IMR-90 (cell line): ENCODE results near the gene FMN1. TPM values are rescaled to one million over a fixed set of nuclear protein-coding genes. Genes with fewer than 3 reads are reported as not detected.

Experiments
- ATAC-seq: fragments of 200-7000 bp; cut with Tn5 transposase; 2 replicates; pipeline ENCODE4 v1.9.1; 2020; ENCODE audit warnings: low read depth, mild to moderate bottlenecking, moderate library complexity
- BruUV-seq: library from RNA; stranded (reverse); fragments of 400-500 nt; replicated peaks from 2 replicates; lab custom pipeline; 2021; lab: Mats Ljungman, UMichigan
- CTCF ChIA-PET: fragments of 300-600 bp; formaldehyde crosslinking; extraction: SDS; loops from one replicate; lab custom pipeline; 2021; ENCODE audit warnings: antibody characterized with exemption; lab: Yijun Ruan, JAX
- POLR2A ChIA-PET: fragments of 300-600 bp; sonication (Branson Sonifier 250); formaldehyde crosslinking; loops from one replicate; lab custom pipeline; 2022; ENCODE audit warnings: antibody characterized with exemption; ENCODE audit not compliant: unreplicated experiment; lab: Charles Lee
- DNase-seq: peaks from one replicate; pipeline ENCODE4 v3.0.0; 2013
- H2AFZ ChIP-seq: replicated peaks from 2 replicates; pipeline ENCODE3; 2013; ENCODE audit warnings: low read length, mild to moderate bottlenecking; ENCODE audit not compliant: poor library complexity
- H2AK5ac ChIP-seq: 2 replicates; pipeline ENCODE4 v1.6.1; 2013; ENCODE audit warnings: low read depth, low read length, inconsistent platforms
- H2AK9ac ChIP-seq: replicated peaks from 2 replicates; pipeline ENCODE3; 2013; ENCODE audit warnings: mild to moderate bottlenecking, low read depth, low read length, moderate library complexity; ENCODE audit not compliant: poor library complexity
- H2BK120ac ChIP-seq: 2 replicates; pipeline ENCODE4 v1.6.1; 2013; ENCODE audit warnings: low read depth, low read length, inconsistent platforms
- H2BK15ac ChIP-seq: 3 replicates; pipeline ENCODE4 v1.6.1; 2013; ENCODE audit warnings: low read depth, low read length, inconsistent platforms
- H2BK20ac ChIP-seq: 2 replicates; pipeline ENCODE4 v1.6.1; 2013; ENCODE audit warnings: low read depth, mild to moderate bottlenecking, inconsistent platforms, low read length, moderate library complexity
- H2BK5ac ChIP-seq: 2 replicates; pipeline ENCODE4 v1.6.1; 2013; ENCODE audit warnings: mild to moderate bottlenecking, low read depth, low read length, inconsistent platforms; ENCODE audit not compliant: poor library complexity, severe bottlenecking
- H3K14ac ChIP-seq: replicated peaks from 2 replicates; pipeline ENCODE4 v1.6.1; 2013; ENCODE audit warnings: low read depth, low read length, inconsistent platforms
- H3K18ac ChIP-seq: 2 replicates; pipeline ENCODE4 v1.6.1; 2013; ENCODE audit warnings: low read depth, low read length, control low read depth
- H3K23ac ChIP-seq: 2 replicates; pipeline ENCODE4 v1.6.1; 2013; ENCODE audit warnings: low read depth, low read length, inconsistent platforms
- H3K27ac ChIP-seq: 2 replicates; pipeline ENCODE4 v1.5.1; 2013; ENCODE audit warnings: mild to moderate bottlenecking, control low read depth, low read length; ENCODE audit not compliant: insufficient read depth
- H3K27me3 ChIP-seq: 2 replicates; pipeline ENCODE4 v1.6.1; 2013; ENCODE audit warnings: low read length; ENCODE audit not compliant: control insufficient read depth, insufficient read depth
- H3K36me3 ChIP-seq: 2 replicates; pipeline ENCODE4 v1.6.1; 2013; ENCODE audit warnings: low read length, mixed read lengths; ENCODE audit not compliant: control insufficient read depth, insufficient read depth
- H3K4ac ChIP-seq: 2 replicates; pipeline ENCODE4 v1.6.1; 2013; ENCODE audit warnings: low read depth, low read length, inconsistent platforms
- H3K4me1 ChIP-seq: 2 replicates; pipeline ENCODE4 v1.6.1; 2013; ENCODE audit warnings: low read length, mixed read lengths; ENCODE audit not compliant: control insufficient read depth, insufficient read depth
- H3K4me2 ChIP-seq: 2 replicates; pipeline ENCODE4 v1.6.1; 2013; ENCODE audit warnings: low read depth, mild to moderate bottlenecking, control low read depth, low read length, moderate library complexity
- H3K4me3 ChIP-seq: 2 replicates; pipeline ENCODE4 v1.5.1; 2013; ENCODE audit warnings: low read depth, mild to moderate bottlenecking, control low read depth, low read length, moderate library complexity; ENCODE audit not compliant: insufficient read depth
- H3K56ac ChIP-seq: 2 replicates; pipeline ENCODE4 v1.6.1; 2013; ENCODE audit warnings: low read length, inconsistent platforms; ENCODE audit not compliant: insufficient read depth; ENCODE audit errors: extremely low read depth
- H3K79me1 ChIP-seq, 2 experiments: 2 replicates each; pipeline ENCODE4 v1.6.1; 2013; ENCODE audit warnings: low read length in 2 of 2, inconsistent platforms in 1 of 2, low read depth in 1 of 2
- H3K9ac ChIP-seq: 2 replicates; pipeline ENCODE4 v1.6.1; 2013; ENCODE audit warnings: low read depth, low read length, control low read depth
- H3K9me1 ChIP-seq: 2 replicates; pipeline ENCODE4 v1.6.1; 2013; ENCODE audit warnings: low read length, inconsistent platforms; ENCODE audit not compliant: insufficient read depth
- H3K9me3 ChIP-seq: 2 replicates; pipeline ENCODE4 v1.6.1; 2013; ENCODE audit warnings: low read length; ENCODE audit not compliant: control insufficient read depth, insufficient read depth
- H4K20me1 ChIP-seq: 2 replicates; pipeline ENCODE4 v1.6.1; 2013; ENCODE audit warnings: low read length, inconsistent platforms; ENCODE audit not compliant: insufficient read depth
- H4K5ac ChIP-seq: 2 replicates; pipeline ENCODE4 v1.6.1; 2013; ENCODE audit warnings: mild to moderate bottlenecking, low read depth, low read length, control low read depth
- H4K8ac ChIP-seq, 2 experiments: 2 replicates each; pipeline ENCODE4 v1.6.1; 2013; ENCODE audit warnings: low read depth in 2 of 2, low read length in 2 of 2, control low read depth in 1 of 2, inconsistent platforms in 1 of 2
- H4K91ac ChIP-seq: 2 replicates; pipeline ENCODE4 v1.6.1; 2013; ENCODE audit warnings: low read depth, low read length, inconsistent platforms; ENCODE audit not compliant: insufficient read depth
- CEBPB ChIP-seq: IDR thresholded peaks from 2 replicates; pipeline ENCODE4 v1.6.1; 2012; ENCODE audit warnings: low read depth, low read length, improper control_type of control experiment
- CHD1 ChIP-seq: IDR thresholded peaks from 2 replicates; pipeline ENCODE4 v1.6.1; 2012; ENCODE audit warnings: low read depth, low read length, improper control_type of control experiment
- CTCF ChIP-seq: conservative IDR thresholded peaks from 2 replicates; pipeline ENCODE4 v1.5.1; 2012; ENCODE audit warnings: mild to moderate bottlenecking, low read depth, low read length, improper control_type of control experiment
- ELK1 ChIP-seq: fragments of 150-350 bp; IDR thresholded peaks from 2 replicates; pipeline ENCODE4 v1.6.1; 2016; ENCODE audit warnings: low read depth, mild to moderate bottlenecking, low read length, moderate library complexity, borderline replicate concordance
- FOS ChIP-seq: fragments of 150-350 bp; IDR thresholded peaks from 2 replicates; pipeline ENCODE4 v1.6.1; 2016; ENCODE audit warnings: low read depth, low read length
- MAZ ChIP-seq: IDR thresholded peaks from 2 replicates; pipeline ENCODE4 v1.6.1; 2012; ENCODE audit warnings: low read depth, mild to moderate bottlenecking, low read length, improper control_type of control experiment, moderate library complexity, borderline replicate concordance
- POLR2A ChIP-seq: IDR thresholded peaks from 2 replicates; pipeline ENCODE4 v1.6.1; 2012; ENCODE audit warnings: mild to moderate bottlenecking, low read depth, low read length
- RAD21 ChIP-seq: IDR thresholded peaks from 2 replicates; pipeline ENCODE4 v1.6.1; 2012; ENCODE audit warnings: low read length, improper control_type of control experiment
- SMC3 ChIP-seq: fragments of 150-350 bp; IDR thresholded peaks from 2 replicates; pipeline ENCODE4 v1.6.1; 2016; ENCODE audit warnings: low read depth, mild to moderate bottlenecking, antibody characterized with exemption, low read length, moderate library complexity
- USF2 ChIP-seq: fragments of 150-350 bp; IDR thresholded peaks from 2 replicates; pipeline ENCODE4 v1.6.1; 2017; ENCODE audit warnings: mild to moderate bottlenecking, antibody characterized with exemption, low read length, low read depth
- WGBS, 2 experiments: methylation state at CpG; one replicate each; pipeline versions ENCODE4 v1.1.5 to v1.1.7; 2013; ENCODE audit warnings: missing lambda C conversion rate in 2 of 2; ENCODE audit not compliant: insufficient read length in 1 of 2; ENCODE audit errors: extremely low coverage in 2 of 2; 5-methylcytosine and 5-hydroxymethylcytosine counted together
- dilution Hi-C: fragments of 300-500 bp; cut with HindIII; formaldehyde crosslinking; loops from one replicate; pipeline ENCODE4 v1.14.3; 2018; ENCODE audit warnings: low sequenced_read_pairs; ENCODE audit not compliant: unreplicated experiment
- in situ Hi-C: fragments of 300-500 bp; cut with MboI; formaldehyde crosslinking; loops from 3 replicates; pipeline ENCODE4 v1.14.3; 2019; ENCODE audit warnings: low sequenced_read_pairs, inconsistent platforms, mixed read lengths
- intact Hi-C: fragments of 100-400 bp; cut with micrococcal nuclease; formaldehyde crosslinking; loops from 2 replicates; pipeline ENCODE4 v1.10.0; 2022
- polyA plus RNA-seq, 3 experiments: library from polyadenylated mRNA; depleted of rRNA; stranded (reverse); fragments of >200 nt; gene quantifications; 2 replicates each; pipeline ENCODE4 v1.2.3, GENCODE V29; 2012; ENCODE audit warnings: low replicate concordance in 1 of 3
- total RNA-seq: library from RNA; depleted of rRNA; stranded (reverse); fragments of >200 nt; gene quantifications from 2 replicates; pipeline ENCODE4 v1.2.3, GENCODE V29; 2012

The FMN1 gene
- total and polyA plus RNA-seq, 2 of the 4 experiments (the other 2 are of a cell fraction), result 7.3 to 17.6 TPM

- Histone ChIP-seq H2BK20ac (peak overlapping the region; percentile 71), H3K27me3 (no peaks in the 10 kb centered on the region), H3K4ac (peak overlapping the region; percentile 57; the same call in 1 of the 2 replicates), H2AK5ac (peak overlapping the region; percentile 78; the same call in 1 of the 2 replicates), H2AFZ (no peak overlapping the region), H2AK9ac (no peak overlapping the region), H3K4me3 (no peak overlapping the region), H3K23ac (peak overlapping the region; percentile 29; the same call in 1 of the 2 replicates), H3K14ac (peak overlapping the region; percentile 39), H3K79me1 (peaks cover 11 to 52% of the 10 kb centered on the region in 2 experiments), H3K36me3 (no peaks in the 10 kb centered on the region; the same call in 1 of the 2 replicates), H3K18ac (peak overlapping the region; percentile 40), H2BK15ac (peak overlapping the region; percentile 48; the same call in 1 of the 3 replicates), H3K56ac (peak overlapping the region; percentile 42), H2BK120ac (peak overlapping the region; percentile 70), H3K27ac (peak overlapping the region; percentile 41; the same call in 1 of the 2 replicates), H3K9ac (peak overlapping the region; percentile 57; the same call in 1 of the 2 replicates), H4K20me1 (peaks cover 4% of the 10 kb centered on the region; the same call in 1 of the 2 replicates), H3K4me1 (peaks cover 16% of the 10 kb centered on the region), H3K9me3 (no peaks in the 10 kb centered on the region), H4K91ac (peak overlapping the region; percentile 71), H4K8ac (peak overlapping the region; percentile 26 to 71; a peak in 3 of 4 replicates), H3K4me2 (peak overlapping the region; percentile 38), H4K5ac (peak overlapping the region; percentile 8), H2BK5ac (peak overlapping the region; percentile 77), H3K9me1 (peaks cover 13% of the 10 kb centered on the region)
- peak; percentile 83 for TF ChIP-seq CTCF
- TF ChIP-seq CHD1, result no peak
- TF ChIP-seq USF2, result no peak
- peak; percentile 91 for TF ChIP-seq SMC3
- no peak for TF ChIP-seq ELK1
- no peak for TF ChIP-seq CEBPB
- peak; percentile 90 for TF ChIP-seq RAD21
- no peak for TF ChIP-seq MAZ
- no peak for TF ChIP-seq FOS
- TF ChIP-seq POLR2A, result no peak
- peak; percentile 60 for ATAC-seq
- ChIA-PET CTCF (interaction anchor here (0.5 to 3.3 kb wide), 18 partner anchors 9 to 1354 kb away, joined by 3 to 35 read pairs (median 4); no protein-coding TSS in a partner anchor), POLR2A (interaction anchor here (0.6 kb wide), 1 partner anchor 346 kb away, joined by 3 read pairs; no protein-coding TSS in a partner anchor)
- BruUV-seq, result no TSS peak
- intact Hi-C loops, result loop anchor here (1.0 to 5.0 kb wide), 6 partner anchors 46 to 614 kb away; no protein-coding TSS in a partner anchor
- in situ Hi-C loops, result no loop called here
- peak; percentile 87 for DNase-seq
- 20% methylated on average over 1 of the region's 4 CpGs; no CpG with 5 or more reads in 1 of the 2 experiments for WGBS, 2 experiments
- dilution Hi-C loops, result no loop called here
These were observed 107.9 kb downstream of the FMN1 start for GRCh38 chr15:33086500-33087121.
